Smooth muscle cell (in vitro differentiated cells): ENCODE data around the gene XCR1. TPM values are rescaled to one million over a fixed set of nuclear protein-coding genes. Genes with fewer than 3 reads are reported as not detected.
"Not testable (repeated sequence)": the region's sequence is repeated elsewhere in the genome, so short reads cannot be mapped to it uniquely, and the experiment has no call there.

Source experiments
- DNase-seq: peaks from one replicate; lab custom pipeline; 2025; ENCODE audit not compliant: unreplicated experiment; lab: John Stamatoyannopoulos, UW
- H2AFZ ChIP-seq: fragments of 200-600 bp; sonication (generic); 2 replicates; pipeline ENCODE4 v1.6.0; 2016; ENCODE audit warnings: antibody characterized with exemption, low read depth, mild to moderate bottlenecking
- H3F3A ChIP-seq: fragments of 200-600 bp; sonication (generic); 2 replicates; pipeline ENCODE4 v1.6.0; 2017; ENCODE audit warnings: antibody characterized with exemption, low read depth
- H3K27ac ChIP-seq: fragments of 200-600 bp; sonication (generic); 2 replicates; pipeline ENCODE4 v1.5.1; 2016; ENCODE audit warnings: low read depth, mild to moderate bottlenecking
- H3K27me3 ChIP-seq: fragments of 200-600 bp; sonication (generic); 2 replicates; pipeline ENCODE4 v1.6.1; 2016; ENCODE audit warnings: low read depth, mild to moderate bottlenecking
- H3K36me3 ChIP-seq: fragments of 200-600 bp; sonication (generic); 2 replicates; pipeline ENCODE4 v1.5.1; 2016; ENCODE audit warnings: low read depth
- H3K4me1 ChIP-seq: fragments of 200-600 bp; sonication (generic); 2 replicates; pipeline ENCODE4 v1.5.1; 2016; ENCODE audit warnings: low read depth
- H3K4me2 ChIP-seq: fragments of 200-600 bp; sonication (generic); 2 replicates; pipeline ENCODE4 v1.6.0; 2016; ENCODE audit warnings: mild to moderate bottlenecking
- H3K4me3 ChIP-seq: fragments of 200-600 bp; sonication (generic); 2 replicates; pipeline ENCODE4 v1.5.1; 2016; ENCODE audit warnings: mild to moderate bottlenecking
- H3K79me2 ChIP-seq: fragments of 200-600 bp; sonication (generic); 2 replicates; pipeline ENCODE4 v1.6.0; 2016; ENCODE audit warnings: low read depth, mild to moderate bottlenecking
- H3K9ac ChIP-seq: fragments of 200-600 bp; sonication (generic); 2 replicates; pipeline ENCODE4 v1.6.0; 2016; ENCODE audit warnings: low read depth
- H3K9me3 ChIP-seq: fragments of 200-600 bp; sonication (generic); replicated peaks from 2 replicates; pipeline ENCODE4 v1.5.1; 2016; ENCODE audit warnings: low read depth
- H4K20me1 ChIP-seq: fragments of 200-600 bp; sonication (generic); 2 replicates; pipeline ENCODE4 v1.6.0; 2016; ENCODE audit warnings: low read depth
- WGBS: methylation state at CpG from one replicate; pipeline ENCODE4 v1.1.7; 2016; ENCODE audit warnings: low lambda C conversion rate; 5-methylcytosine and 5-hydroxymethylcytosine counted together
- polyA plus RNA-seq: library from polyadenylated mRNA; unstranded; fragments of >200 nt; fragmentation: Nextera tagmentation; extraction: Ambion mirVana; gene quantifications from 2 replicates; pipeline ENCODE4 v1.2.1, GENCODE V29; 2016
- total RNA-seq: library from RNA; depleted of rRNA; stranded (reverse); fragments of >200 nt; gene quantifications from 2 replicates; pipeline ENCODE4 v1.2.3, GENCODE V29; 2014
- TF ChIP-seq, protein P1 (sequence below): fragments of 200-600 bp; sonication (generic); IDR thresholded peaks from 2 replicates; pipeline ENCODE4 v1.5.1; 2017; ENCODE audit warnings: borderline replicate concordance, mild to moderate bottlenecking, antibody characterized with exemption; ENCODE audit not compliant: insufficient read depth, poor library complexity, severe bottlenecking

The XCR1 gene
- total and polyA plus RNA-seq, 2 experiments from 2014 or later: 0.76 TPM; not detected in 1

DNA sequence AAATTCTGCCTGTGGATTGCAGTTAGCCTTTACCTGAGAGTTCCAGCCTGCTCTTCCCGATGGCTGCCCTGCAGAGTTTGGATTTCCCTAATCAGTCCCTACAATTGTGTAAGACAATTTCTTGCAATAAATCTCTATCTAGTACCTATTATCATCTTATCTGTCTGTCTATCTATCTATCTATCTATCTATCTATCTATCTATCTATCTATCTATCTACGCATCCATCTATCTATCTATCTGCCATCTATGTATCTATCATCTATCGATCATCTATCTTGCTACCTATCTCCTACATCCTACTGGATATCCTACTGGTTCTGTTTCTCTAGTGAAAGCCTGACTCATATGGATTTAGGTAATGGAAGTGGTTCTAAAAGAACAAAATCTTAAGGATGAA is 30.4 kb upstream of the XCR1 start:
- Histone ChIP-seq H3K9me3 (no peaks in the 10 kb centered on the region), H3K27me3 (peaks cover 14% of the 10 kb centered on the region), H2AFZ (no peak overlapping the region), H3K4me1 (no peaks in the 10 kb centered on the region), H4K20me1 (no peaks in the 10 kb centered on the region), H3K4me3 (no peak overlapping the region), H3K4me2 (no peak overlapping the region), H3K27ac (no peak overlapping the region), H3F3A (no peaks in the 10 kb centered on the region), H3K36me3 (no peaks in the 10 kb centered on the region), H3K79me2 (no peaks in the 10 kb centered on the region), H3K9ac (no peak overlapping the region)
- TF ChIP-seq, protein P1, sequence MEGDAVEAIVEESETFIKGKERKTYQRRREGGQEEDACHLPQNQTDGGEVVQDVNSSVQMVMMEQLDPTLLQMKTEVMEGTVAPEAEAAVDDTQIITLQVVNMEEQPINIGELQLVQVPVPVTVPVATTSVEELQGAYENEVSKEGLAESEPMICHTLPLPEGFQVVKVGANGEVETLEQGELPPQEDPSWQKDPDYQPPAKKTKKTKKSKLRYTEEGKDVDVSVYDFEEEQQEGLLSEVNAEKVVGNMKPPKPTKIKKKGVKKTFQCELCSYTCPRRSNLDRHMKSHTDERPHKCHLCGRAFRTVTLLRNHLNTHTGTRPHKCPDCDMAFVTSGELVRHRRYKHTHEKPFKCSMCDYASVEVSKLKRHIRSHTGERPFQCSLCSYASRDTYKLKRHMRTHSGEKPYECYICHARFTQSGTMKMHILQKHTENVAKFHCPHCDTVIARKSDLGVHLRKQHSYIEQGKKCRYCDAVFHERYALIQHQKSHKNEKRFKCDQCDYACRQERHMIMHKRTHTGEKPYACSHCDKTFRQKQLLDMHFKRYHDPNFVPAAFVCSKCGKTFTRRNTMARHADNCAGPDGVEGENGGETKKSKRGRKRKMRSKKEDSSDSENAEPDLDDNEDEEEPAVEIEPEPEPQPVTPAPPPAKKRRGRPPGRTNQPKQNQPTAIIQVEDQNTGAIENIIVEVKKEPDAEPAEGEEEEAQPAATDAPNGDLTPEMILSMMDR: no peak
- WGBS: 64% methylated on average over 3 of the region's 3 CpGs
- no peak for DNase-seq

DNA sequence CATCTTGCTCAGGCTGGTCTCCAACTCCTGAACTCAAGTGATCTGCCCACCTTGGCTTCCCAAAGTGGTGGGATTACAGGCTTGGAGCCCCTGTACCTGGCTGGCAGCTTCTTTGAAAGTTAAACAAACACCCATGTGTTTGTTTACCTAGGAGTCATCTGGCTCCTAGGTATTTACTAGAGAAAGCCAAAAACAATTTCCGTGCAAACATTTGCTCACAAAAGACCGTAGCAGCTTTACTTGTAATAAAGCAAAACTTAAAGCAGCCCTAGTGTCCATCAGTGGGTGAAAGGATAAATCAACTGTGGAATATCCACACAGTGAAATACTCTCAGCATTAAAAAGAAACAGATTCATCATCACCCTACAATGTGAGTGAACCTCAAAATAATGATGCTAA is 29.4 kb upstream of the XCR1 start:
- no peak overlapping the region for H2AFZ ChIP-seq
- H3K4me2 ChIP-seq: no peak overlapping the region
- WGBS: 98% methylated on average over 2 of the region's 2 CpGs
- no peak for DNase-seq
- H3F3A ChIP-seq: no peaks in the 10 kb centered on the region
- H3K9ac ChIP-seq: no peak overlapping the region
- H3K27ac ChIP-seq: no peak overlapping the region
- TF ChIP-seq, protein P1: no peak
- no peaks in the 10 kb centered on the region for H3K4me1 ChIP-seq
- H3K4me3 ChIP-seq: no peak overlapping the region
- H3K27me3 ChIP-seq: peaks cover 14% of the 10 kb centered on the region
- no peaks in the 10 kb centered on the region for H3K9me3 ChIP-seq
- no peaks in the 10 kb centered on the region for H3K36me3 ChIP-seq
- H3K79me2 ChIP-seq: no peaks in the 10 kb centered on the region
- no peaks in the 10 kb centered on the region for H4K20me1 ChIP-seq

DNA sequence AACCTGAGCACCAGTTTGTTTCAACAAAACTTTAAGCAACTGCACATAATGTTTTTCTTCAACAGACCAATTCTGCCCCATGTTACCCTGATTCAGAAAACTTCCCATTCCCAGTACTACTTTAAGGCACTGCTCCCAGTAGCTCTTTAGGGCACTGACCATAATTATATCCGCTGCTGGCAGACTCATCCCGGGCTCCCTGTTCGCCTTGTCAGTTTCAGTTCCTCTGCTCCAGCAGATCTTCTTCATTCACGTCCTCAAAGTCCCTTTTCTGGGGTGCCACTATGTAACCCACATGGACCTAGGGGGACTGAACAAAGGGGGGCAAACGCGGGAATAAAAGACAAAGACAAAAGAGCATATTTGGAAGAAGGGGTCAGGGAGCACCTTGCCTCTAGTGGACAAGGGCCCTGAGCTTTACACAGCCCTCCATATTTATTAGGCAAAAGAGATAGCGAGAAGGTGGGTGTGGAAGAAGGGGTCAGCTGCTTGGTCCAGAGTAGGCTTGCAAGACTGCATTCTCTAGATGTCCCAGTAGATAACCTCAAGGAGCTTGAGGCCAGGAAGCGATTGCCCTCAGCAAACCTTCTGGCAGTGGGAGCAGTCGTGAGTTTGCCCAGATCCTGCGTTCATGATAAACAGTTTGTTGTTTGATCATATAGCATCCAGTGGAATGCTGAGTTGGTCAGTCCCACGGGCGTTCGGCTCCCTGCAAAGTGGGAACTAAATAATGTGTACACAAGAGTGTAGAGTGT is 26.7 kb upstream of the XCR1 start:
- H3K4me1 ChIP-seq, H3F3A ChIP-seq, H3K36me3 ChIP-seq, H3K9me3 ChIP-seq, H3K79me2 ChIP-seq, H3K27ac ChIP-seq, H4K20me1 ChIP-seq, H3K4me2 ChIP-seq, H3K9ac ChIP-seq, H2AFZ ChIP-seq, DNase-seq, H3K4me3 ChIP-seq: not testable (repeated sequence)
- H3K27me3 ChIP-seq: peaks cover 14% of the 10 kb centered on the region
- 84% methylated on average over 13 of the region's 13 CpGs for WGBS

DNA sequence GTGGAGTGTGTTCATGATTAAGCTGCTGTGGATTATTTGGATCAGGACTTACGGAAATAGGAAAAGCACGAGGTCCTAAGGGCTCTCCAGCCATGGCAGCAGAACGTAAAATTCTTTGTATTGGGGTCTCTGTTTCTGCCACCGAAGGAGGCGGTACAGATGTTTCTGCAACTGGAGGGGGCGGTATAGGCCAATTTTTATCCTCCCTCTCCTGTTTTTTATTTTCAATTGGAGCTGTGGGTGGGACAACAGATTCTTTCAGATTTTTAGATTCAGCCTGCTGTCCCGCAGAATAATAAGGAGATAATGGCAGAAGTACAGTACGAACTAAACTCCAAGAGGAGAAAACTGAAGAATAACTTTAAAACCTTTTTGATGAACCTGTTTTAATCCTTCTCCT is 26.0 kb upstream of the XCR1 start:
- H3K27me3 ChIP-seq: peaks cover 14% of the 10 kb centered on the region
- 67% methylated on average over 8 of the region's 8 CpGs for WGBS

DNA sequence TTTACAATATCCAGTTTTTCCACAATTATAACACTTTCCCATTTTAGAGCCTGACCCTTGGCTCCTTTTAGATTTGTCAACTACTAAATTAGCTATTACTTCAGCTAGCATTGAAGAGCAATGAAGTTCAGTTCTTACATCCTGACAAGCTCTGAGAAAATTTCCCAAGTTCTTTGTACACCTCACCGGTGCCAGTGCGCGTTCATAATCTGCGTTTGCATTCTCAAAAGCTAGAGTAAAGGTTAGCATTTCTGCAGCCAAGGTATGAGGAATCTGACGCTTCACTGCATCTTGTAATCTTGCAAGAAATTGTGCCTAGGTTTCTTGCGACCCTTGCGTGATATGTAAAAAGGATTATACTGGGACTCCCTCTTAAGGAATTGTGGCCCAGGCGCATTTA is 25.2 kb upstream of the XCR1 start:
- peaks cover 10% of the 10 kb centered on the region for H3K27me3 ChIP-seq

More for the DNA sequence above, 26.0 kb upstream of the XCR1 start:
- H3K9ac ChIP-seq, H3K4me3 ChIP-seq, H4K20me1 ChIP-seq, DNase-seq, H3K79me2 ChIP-seq, H3K4me1 ChIP-seq, H3K27ac ChIP-seq, H3K9me3 ChIP-seq, H3F3A ChIP-seq, H2AFZ ChIP-seq, H3K36me3 ChIP-seq, H3K4me2 ChIP-seq: not testable (repeated sequence)

More for the DNA sequence above, 25.2 kb upstream of the XCR1 start:
- H3K4me3 ChIP-seq: no peak overlapping the region
- H3K9me3 ChIP-seq: no peaks in the 10 kb centered on the region
- no peaks in the 10 kb centered on the region for H4K20me1 ChIP-seq
- no peak overlapping the region for H3K4me2 ChIP-seq
- DNase-seq: no peak
- no peak overlapping the region for H2AFZ ChIP-seq
- no peak overlapping the region for H3K27ac ChIP-seq
- 95% methylated on average over 8 of the region's 8 CpGs for WGBS
- H3F3A ChIP-seq: no peaks in the 10 kb centered on the region
- H3K4me1 ChIP-seq: no peaks in the 10 kb centered on the region
- H3K9ac ChIP-seq: no peak overlapping the region
- no peaks in the 10 kb centered on the region for H3K79me2 ChIP-seq
- no peaks in the 10 kb centered on the region for H3K36me3 ChIP-seq
- TF ChIP-seq, protein P1: no peak
